CD4-positive, alpha-beta T cell treated with Interleukin-2 at 100 ng/mL for 4 hours (primary cell): ENCODE measurements around the gene DNAJC3.
"Not testable (repeated sequence)": the region's sequence is repeated elsewhere in the genome, so short reads cannot be mapped to it uniquely, and the experiment has no call there.

Experiments used
- DNase-seq: peaks from one replicate; pipeline ENCODE4 v3.0.0-alpha.2; 2020; ENCODE audit warnings: low spot score

Gene DNAJC3

DNA sequence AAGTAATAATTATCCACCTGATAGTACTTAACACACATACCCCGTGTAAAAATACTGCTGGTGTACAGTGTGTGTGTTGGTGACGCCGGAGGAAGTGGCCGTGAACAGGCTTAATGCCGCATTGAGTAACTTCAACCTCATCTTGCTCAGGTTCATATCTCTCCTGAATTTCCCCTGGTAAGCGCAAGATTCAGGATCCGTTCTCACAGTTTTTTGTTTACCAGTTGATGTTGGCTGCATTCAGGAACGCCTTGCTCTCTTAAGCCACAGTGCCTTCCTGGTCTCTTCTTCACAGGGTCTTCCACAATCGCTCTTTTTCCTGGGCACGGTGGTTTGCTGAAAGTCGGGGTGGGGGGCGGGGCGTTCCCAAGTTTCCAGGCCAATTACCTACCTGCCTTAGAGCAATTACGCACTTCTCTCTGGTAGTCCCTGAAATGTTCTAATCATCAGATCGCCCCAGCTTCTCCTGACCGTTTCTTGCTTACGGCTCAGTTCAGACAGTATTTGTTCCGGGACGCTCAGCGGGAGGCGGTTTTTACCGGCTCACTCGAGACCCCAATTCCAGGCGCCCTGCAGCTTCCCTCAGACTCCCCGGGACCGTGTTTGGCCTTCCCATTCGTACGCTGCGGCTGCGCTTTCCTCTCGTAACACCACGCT lies 706 bp upstream of the DNAJC3 start:
- DNase-seq, result peak; percentile 34

- peak; percentile 19 for DNase-seq
Observed at GRCh38 chr13:95677564-95678266, 776 bp downstream of the DNAJC3 start.

DNA sequence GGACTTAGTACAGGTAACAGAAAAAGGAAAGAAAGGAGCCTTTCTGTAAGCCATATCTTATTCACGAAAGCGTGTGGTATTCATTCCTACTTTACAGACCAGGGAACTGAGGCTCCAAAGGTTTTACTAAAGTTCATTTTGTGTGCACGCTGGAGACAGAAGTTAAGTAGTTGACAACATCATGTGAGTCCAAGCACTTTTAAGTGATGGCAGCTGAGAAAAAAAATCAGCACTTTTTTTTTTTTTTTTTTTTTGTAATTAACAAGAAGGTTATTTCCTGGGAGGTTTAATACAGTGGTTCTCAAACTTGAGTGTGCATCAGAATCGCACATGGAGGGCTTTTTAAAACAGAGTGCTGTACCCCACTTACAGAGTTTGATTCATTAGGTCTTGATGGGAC lies 2.0 kb downstream of the DNAJC3 start:
- no peak for DNase-seq

DNA sequence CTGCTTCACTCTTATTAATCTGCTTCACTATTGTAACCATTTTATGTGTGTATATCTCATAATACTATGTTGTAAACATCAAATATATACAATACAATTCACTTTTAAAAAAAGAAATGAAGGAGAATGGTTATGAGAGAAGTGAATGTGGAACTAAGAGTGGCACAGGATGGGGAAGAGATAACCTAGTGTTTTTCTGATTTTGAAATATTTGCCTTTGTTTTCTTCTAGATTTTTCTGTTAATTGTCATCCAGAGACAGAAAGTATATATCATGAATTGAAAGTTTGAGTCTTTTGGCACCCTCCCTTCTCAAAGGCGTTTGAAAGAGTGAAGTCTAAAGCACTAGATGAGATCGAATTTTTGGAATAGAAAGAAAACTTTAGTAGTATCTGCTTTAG lies 2.8 kb downstream of the DNAJC3 start:
- DNase-seq, result no peak

DNA sequence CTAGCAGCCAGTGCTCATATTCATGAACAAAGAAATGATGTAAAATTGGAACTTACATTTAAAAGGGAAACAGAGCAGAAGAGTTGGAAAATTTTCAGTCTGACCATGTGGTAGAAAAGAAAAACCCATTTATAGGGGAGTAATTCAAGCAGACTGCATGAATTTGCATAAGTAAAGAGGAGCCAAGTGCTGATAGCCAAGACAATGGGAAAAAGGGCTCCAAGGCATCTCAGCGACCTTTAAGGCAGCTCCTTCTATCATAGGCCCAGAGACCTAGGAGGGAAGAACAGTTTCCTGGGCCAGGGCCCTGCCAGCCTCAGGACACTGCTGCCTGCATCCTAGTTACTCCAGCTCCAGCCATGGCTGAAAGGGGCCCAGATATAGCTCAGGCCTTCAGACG lies 7.5 kb downstream of the DNAJC3 start:
- no peak for DNase-seq

DNA sequence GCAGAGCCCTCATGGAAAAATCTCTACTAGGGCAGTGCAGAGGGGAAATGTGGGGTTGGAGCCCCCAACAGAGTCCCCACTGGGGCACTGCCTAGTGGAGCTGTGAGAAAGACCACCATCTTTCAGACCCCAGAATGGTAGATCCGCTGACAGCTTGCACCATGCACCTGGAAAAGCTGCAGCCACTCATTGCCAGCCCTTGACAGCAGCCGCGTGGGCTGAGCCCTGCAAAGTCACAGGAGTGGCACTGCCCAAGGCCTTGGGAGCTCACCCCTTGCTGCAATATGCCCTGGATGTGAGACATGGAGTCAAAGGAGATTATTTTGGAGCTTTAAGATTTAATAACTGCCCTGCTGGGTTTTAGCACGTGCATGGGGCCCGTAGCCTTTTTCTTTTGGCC lies 8.0 kb downstream of the DNAJC3 start:
- not testable (repeated sequence) for DNase-seq

- no peak for DNase-seq
Observed at GRCh38 chr13:95689582-95689926, 12.6 kb downstream of the DNAJC3 start.

GRCh38 chr13:95690986-95691385 lies 14.0 kb downstream of the DNAJC3 start:
- not testable (repeated sequence) for DNase-seq

DNA sequence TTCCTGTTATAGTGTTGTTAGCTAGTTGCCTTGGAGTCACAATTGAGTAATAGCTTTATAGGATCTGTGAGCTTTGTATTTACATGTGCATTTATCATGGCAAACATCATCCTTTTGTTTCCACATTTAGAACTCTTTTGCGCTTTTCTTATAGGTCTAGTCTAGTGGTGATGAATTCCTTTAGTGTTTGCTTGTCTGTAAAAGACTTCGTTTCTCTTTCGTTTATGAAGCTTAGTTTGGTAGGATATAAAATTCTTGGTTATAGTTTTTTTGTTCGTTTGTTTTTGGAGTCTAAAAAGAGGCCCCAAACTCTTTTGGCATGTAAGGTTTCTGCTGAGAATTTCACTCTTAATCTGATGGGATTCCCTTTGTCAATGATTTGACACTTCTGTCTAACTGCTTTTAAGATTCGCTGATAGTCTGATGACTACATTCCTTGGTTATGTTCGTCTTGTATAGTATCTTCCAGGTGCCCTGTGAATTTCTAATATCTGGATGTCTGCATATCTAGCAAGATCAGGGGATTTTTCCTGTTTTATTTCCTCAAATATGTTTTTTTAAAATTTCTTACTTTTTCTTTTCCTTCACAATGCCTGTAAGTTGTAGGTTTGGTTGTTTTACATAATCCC lies 20.2 kb downstream of the DNAJC3 start:
- no peak for DNase-seq

- DNase-seq, result no peak
Observed at GRCh38 chr13:95698047-95698749, 21.3 kb downstream of the DNAJC3 start.

GRCh38 chr13:95703576-95703975 lies 26.6 kb downstream of the DNAJC3 start:
- DNase-seq, result no peak

DNA sequence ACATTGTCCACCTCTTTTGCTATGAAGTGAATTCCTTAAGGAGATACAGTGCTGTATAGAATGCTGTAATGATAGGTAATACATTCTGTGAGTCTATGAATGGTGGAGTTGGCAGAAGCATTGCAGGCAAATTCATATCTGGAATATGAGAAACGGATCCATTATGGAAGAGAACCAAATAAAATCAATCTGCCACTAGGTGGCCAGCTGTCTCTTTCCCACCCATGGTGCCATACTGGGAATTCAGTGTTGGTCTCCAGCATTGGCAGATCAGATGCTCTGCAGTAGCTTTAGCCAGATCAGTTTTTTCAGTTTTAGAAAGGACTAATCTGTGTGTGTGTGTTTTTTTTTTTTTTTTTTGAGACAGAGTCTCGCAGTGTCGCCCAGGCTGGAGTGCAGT lies 27.6 kb downstream of the DNAJC3 start:
- DNase-seq, result no peak

GRCh38 chr13:95706356-95706755 lies 29.4 kb downstream of the DNAJC3 start:
- DNase-seq, result no peak

DNA sequence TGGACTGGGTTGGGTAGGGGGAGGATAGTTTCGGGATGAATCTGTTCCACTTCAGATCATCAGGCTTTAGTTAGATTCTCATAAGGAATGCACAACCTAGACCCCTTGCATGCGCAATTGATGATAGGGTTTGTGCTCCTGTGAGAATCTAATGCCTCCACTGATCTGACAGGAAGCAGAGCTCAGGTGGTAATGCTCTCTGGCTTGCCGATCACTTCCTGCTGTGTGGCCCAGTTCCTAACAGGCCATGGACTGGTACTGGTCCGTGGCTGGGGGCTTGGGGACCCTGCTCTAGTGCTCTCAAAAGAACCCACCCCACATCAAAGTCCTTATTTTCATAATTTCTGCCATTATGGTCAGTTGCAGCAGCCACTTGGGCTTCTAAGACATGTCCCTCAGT lies 30.1 kb downstream of the DNAJC3 start:
- DNase-seq, result peak; percentile 11

DNA sequence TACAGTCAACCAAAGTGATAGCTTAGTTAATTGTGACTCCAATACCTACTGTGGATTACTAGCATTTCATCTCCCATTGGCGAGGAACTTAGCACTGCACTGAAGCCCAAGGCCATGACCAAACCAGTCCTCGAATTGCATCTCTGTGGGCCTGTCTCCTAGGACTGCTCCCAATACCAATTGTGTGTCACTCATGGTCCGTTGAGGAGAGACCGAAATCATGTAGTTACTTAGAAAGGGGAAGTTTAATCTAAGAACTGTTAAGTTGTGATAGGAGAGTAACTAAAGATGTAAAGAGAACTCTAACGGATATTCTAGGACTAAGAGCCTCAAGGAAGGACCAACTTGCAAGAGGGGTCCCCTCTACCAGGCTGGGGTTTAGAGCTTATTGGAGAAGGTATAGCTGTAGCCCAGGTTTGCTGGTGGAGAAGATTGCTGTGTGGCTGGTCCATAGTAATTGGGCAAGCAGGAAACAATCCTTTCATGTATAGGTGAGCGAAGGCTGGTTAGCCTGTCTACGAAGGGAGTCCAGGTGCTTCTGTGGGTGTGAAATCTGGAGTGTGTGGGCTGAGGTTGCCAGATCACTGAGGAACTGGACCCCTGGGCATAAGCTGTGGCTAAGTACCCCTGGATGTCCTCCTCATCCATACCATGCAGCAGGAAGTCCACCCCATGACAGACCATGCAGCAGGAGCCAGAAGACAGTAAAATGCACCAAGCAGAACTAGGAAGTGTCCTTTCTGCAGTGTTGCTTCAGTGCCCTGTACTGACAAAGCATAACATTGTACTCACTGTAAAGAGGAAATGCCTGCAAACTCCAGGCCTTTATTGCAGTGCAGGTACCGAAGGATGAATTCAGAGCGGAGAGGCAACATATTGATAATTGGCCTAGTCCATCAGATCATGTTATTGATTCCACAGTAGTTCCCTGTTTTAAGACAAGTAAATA lies 30.8 kb downstream of the DNAJC3 start:
- no peak for DNase-seq

DNA sequence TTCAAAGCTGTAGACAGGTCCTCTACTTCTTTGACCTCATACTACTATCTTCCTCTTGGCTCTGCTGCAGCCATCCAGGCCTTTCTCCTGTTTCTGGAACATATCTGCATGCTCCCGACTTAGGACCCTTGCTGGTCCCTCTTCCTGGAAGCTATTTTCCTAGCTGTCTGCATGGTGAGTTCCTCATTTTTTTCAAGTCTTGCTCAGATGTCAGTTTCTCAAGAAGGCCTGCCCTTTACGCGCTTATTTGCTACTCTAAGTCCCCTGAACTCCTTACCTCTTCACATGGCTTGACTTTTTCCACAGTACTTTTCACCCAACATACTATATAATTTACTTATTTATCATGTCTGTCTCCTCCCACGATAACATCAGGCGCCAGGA lies 31.4 kb downstream of the DNAJC3 start:
- DNase-seq, result no peak

DNA sequence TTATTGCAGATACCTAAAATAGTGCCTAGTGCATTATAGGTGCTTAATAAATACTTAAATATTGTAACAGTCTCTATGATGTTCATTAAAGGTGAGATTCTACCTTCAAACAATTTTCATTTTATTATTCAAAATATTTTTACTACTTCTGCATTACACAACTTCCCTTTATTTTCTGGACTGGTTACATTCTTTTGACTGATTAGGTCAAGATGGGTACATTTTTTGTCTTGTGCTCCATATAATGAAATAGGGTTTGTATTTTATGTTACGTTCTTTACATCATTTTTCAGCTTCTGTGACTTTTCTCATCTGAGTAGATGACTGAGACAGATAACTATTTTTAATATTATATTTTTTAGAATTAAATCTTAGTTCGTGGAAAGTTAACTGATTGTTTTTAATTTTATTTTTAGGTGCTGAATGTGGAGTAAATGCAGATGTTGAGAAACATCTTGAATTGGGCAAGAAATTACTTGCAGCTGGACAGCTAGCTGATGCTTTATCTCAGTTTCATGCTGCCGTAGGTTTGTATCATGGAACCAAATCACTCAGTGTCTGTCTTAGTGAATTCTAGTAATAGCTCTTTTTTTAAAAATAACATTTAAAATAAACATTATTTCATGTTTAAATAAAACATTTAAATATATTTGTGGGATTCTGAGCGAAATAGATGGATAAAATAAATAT lies 32.0 kb downstream of the DNAJC3 start:
- no peak for DNase-seq

- DNase-seq, result no peak
Observed at GRCh38 chr13:95710313-95710712, 33.4 kb downstream of the DNAJC3 start.

- not testable (repeated sequence) for DNase-seq
Observed at GRCh38 chr13:95712846-95713245, 35.9 kb downstream of the DNAJC3 start.

- DNase-seq, result no peak
Observed at GRCh38 chr13:95713651-95714050, 36.7 kb downstream of the DNAJC3 start.

GRCh38 chr13:95714142-95714832 lies 37.3 kb downstream of the DNAJC3 start:
- DNase-seq, result no peak
